Neuronal stem cell (in vitro differentiated cells): ENCODE results near the gene CCT8.
A peak's percentile ranks its signal among the peaks of the same experiment; 100 is the strongest.
"Not testable (repeated sequence)": the region's sequence is repeated elsewhere in the genome, so short reads cannot be mapped to it uniquely, and the experiment has no call there.

Experiments used
- DNase-seq: peaks from one replicate; pipeline ENCODE4 v3.0.0-alpha.2; 2013; ENCODE audit warnings: low spot score
- H2AFZ ChIP-seq: one replicate; pipeline ENCODE4 v1.6.1; 2013; ENCODE audit warnings: mild to moderate bottlenecking, low read length, inconsistent platforms
- H2AK5ac ChIP-seq: 2 replicates; pipeline ENCODE4 v1.6.1; 2013; ENCODE audit warnings: low read depth, mild to moderate bottlenecking, inconsistent platforms, low read length, moderate library complexity, mixed read lengths
- H2BK120ac ChIP-seq: 2 replicates; pipeline ENCODE4 v1.6.1; 2013; ENCODE audit warnings: low read depth, mild to moderate bottlenecking, inconsistent platforms, low read length, moderate library complexity, mixed read lengths
- H2BK12ac ChIP-seq: one replicate; pipeline ENCODE4 v1.6.1; 2013; ENCODE audit warnings: low read length, inconsistent platforms
- H2BK15ac ChIP-seq: 2 replicates; pipeline ENCODE4 v1.6.1; 2013; ENCODE audit warnings: mild to moderate bottlenecking, low read length, inconsistent platforms, mixed read lengths
- H2BK5ac ChIP-seq: one replicate; pipeline ENCODE4 v1.6.1; 2013; ENCODE audit warnings: inconsistent platforms, mild to moderate bottlenecking, low read length, moderate library complexity
- H3K14ac ChIP-seq: one replicate; pipeline ENCODE4 v1.6.1; 2013; ENCODE audit warnings: low read length, inconsistent platforms
- H3K18ac ChIP-seq: 2 replicates; pipeline ENCODE4 v1.6.1; 2013; ENCODE audit warnings: low read length, inconsistent platforms
- H3K23ac ChIP-seq: 2 replicates; pipeline ENCODE4 v1.6.1; 2013; ENCODE audit warnings: low read depth, mild to moderate bottlenecking, mixed read lengths, low read length, inconsistent platforms; ENCODE audit not compliant: poor library complexity
- H3K27ac ChIP-seq: replicated peaks from 3 replicates; pipeline ENCODE4 v1.5.1; 2013; ENCODE audit warnings: low read length, inconsistent platforms
- H3K27me3 ChIP-seq, 3 experiments: 2 replicates each; pipeline ENCODE4 v1.6.1; 2013; ENCODE audit warnings: low read length in 3 of 3, mild to moderate bottlenecking in 2 of 3, inconsistent platforms in 1 of 3, low read depth in 1 of 3, mixed read lengths in 1 of 3, moderate library complexity in 1 of 3; ENCODE audit not compliant: control insufficient read depth in 3 of 3, insufficient read depth in 3 of 3
- H3K36me3 ChIP-seq, 2 donors: replicated peaks in 1 of 2; 2 replicates each; pipeline ENCODE4 v1.6.1; 2013; ENCODE audit warnings: low read length in 2 of 2; ENCODE audit not compliant: control insufficient read depth in 2 of 2, insufficient read depth in 2 of 2
- H3K4ac ChIP-seq: 2 replicates; pipeline ENCODE4 v1.6.1; 2013; ENCODE audit warnings: inconsistent platforms, mild to moderate bottlenecking, low read length, moderate library complexity
- H3K4me1 ChIP-seq, 2 donors: 1 replicate in 1 of 2; 2 replicates in 1 of 2; pipeline ENCODE4 v1.6.1; 2013; ENCODE audit warnings: low read length in 2 of 2, low read depth in 1 of 2; ENCODE audit not compliant: control insufficient read depth in 2 of 2, insufficient read depth in 1 of 2
- H3K4me2 ChIP-seq: one replicate; pipeline ENCODE4 v1.6.1; 2013; ENCODE audit warnings: mild to moderate bottlenecking, low read length, inconsistent platforms; ENCODE audit not compliant: insufficient read depth, poor library complexity, severe bottlenecking
- H3K4me3 ChIP-seq, 2 donors: 2 replicates each; pipeline ENCODE4 v1.5.1; 2013; ENCODE audit warnings: low read length in 2 of 2, mild to moderate bottlenecking in 2 of 2, inconsistent platforms in 1 of 2, moderate library complexity in 1 of 2
- H3K79me1 ChIP-seq: one replicate; pipeline ENCODE4 v1.6.1; 2013; ENCODE audit warnings: low read depth, mild to moderate bottlenecking, inconsistent platforms, low read length, moderate library complexity
- H3K9ac ChIP-seq: one replicate; pipeline ENCODE4 v1.6.1; 2013; ENCODE audit warnings: mild to moderate bottlenecking, low read depth, low read length, inconsistent platforms; ENCODE audit not compliant: poor library complexity
- H3K9me3 ChIP-seq, 2 donors: replicated peaks in 1 of 2; 2 replicates each; pipeline versions ENCODE3 to v1.6.1; 2013; ENCODE audit warnings: low read length in 2 of 2, mild to moderate bottlenecking in 2 of 2, inconsistent platforms in 1 of 2, low read depth in 1 of 2, mixed read lengths in 1 of 2, moderate library complexity in 1 of 2; ENCODE audit not compliant: control insufficient read depth in 2 of 2, insufficient read depth in 1 of 2
- H4K8ac ChIP-seq: one replicate; pipeline ENCODE4 v1.6.1; 2013; ENCODE audit warnings: low read depth, mild to moderate bottlenecking, inconsistent platforms, low read length, moderate library complexity
- H4K91ac ChIP-seq: one replicate; pipeline ENCODE4 v1.6.1; 2013; ENCODE audit warnings: low read length, low read depth, mild to moderate bottlenecking, inconsistent platforms; ENCODE audit not compliant: poor library complexity
- whole genome bisulfite sequencing, 2 donors: extraction: QIAGEN DNeasy Blood & Tissue Kit; methylation state at CpG; one replicate each; pipeline ENCODE4 v1.1.7; 2013; ENCODE audit warnings: missing lambda C conversion rate in 2 of 2, mixed read lengths in 1 of 2; ENCODE audit not compliant: insufficient read length in 2 of 2, insufficient replicate concordance in 1 of 2; ENCODE audit errors: extremely low coverage in 2 of 2; 5-methylcytosine and 5-hydroxymethylcytosine counted together

CCT8 gene

DNA sequence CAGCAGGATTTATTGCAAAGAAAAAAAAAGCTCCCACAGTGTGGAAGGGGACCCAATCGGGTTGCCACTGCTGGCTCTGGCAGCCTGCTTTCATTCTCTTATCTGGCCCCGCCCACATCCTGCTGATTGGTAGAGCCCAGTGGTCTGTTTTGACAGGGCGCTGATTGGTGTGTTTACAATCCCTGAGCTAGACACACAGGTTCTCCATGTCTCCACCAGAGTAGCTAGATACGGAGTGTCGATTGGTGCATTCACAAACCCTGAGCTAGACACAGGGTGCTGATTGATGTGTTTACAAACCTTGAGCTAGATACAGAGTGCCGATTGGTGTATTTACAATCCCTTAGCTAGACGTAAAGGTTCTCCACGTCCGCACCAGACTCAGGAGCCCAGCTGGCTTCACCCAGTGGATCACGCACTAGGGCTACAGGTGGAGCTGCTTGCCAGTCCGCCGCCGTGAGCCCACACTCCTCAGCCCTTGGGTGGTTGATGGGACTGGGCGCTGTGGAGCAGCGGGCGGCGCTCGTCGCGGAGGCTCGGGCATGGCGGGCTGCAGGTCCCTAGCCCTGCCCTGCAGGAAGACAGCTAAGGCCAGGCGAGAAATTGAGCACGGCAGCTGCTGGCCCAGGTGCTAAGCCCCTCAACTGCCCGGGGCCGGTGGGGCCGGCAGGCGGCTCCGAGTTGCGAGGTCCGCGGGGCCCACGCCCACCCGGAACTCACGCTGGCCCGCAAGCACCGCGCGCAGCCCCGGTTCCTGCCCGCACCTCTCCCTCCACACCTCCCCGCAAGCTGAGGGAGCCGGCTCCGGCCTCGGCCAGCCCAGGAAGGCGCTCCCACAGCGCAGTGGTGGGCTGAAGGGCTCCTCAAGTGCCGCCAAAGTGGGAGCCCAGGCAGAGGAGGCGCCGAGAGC lies 3.5 kb upstream of the CCT8 start:
- H3K18ac ChIP-seq, H3K14ac ChIP-seq, H3K4ac ChIP-seq, DNase-seq, H3K79me1 ChIP-seq, H2BK12ac ChIP-seq, H4K91ac ChIP-seq, H3K23ac ChIP-seq, H3K27me3 ChIP-seq, H2BK120ac ChIP-seq, H3K4me3 ChIP-seq, H3K4me2 ChIP-seq, H3K9ac ChIP-seq, H2BK15ac ChIP-seq, H3K27ac ChIP-seq, H4K8ac ChIP-seq, H3K9me3 ChIP-seq, H2BK5ac ChIP-seq, H2AK5ac ChIP-seq, H3K36me3 ChIP-seq: not testable (repeated sequence)
- Histone ChIP-seq H2AFZ (peak overlapping the region; percentile 69), H3K4me1 (peaks cover 0 to 14% of the 10 kb centered on the region in 2 donors)
- no CpG with 5 or more reads among the region's 50 CpGs for WGBS, 2 donors

DNA sequence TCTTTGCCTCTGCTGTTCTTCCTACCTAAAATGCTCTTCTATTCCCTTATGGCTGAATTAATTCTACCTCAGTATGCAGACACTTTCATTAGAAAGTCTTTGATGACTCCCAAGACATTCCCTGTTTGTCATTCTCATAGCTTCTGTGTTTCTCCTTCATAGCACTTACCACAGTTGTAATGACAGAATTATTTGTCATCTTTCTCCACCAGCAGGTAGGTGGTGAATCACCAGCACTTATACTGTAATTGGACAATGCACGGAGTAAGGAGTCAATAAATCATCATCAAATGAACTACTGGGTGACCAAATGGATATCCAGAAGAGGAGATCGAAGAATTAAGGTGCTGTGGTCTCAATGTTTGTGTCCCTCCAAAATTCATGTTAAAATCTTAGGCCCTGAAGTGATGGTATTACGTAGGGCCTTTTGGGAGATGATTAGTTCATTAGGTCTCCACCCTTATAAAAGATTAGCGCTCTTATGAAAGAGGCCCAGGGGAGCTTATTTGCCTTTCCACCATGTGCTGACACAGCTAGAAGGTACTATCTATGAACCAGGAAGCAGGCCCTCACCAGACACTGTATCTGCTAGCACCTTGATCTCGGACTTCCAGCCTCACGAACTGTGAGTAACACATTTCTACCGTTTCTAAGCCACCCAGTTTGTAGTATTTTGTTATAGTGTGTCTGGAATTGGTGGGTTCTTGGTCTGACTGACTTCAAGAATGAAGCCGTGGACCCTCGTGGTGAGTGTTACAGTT lies 2.4 kb upstream of the CCT8 start:
- Histone ChIP-seq H3K4me1 (peaks cover 4 to 20% of the 10 kb centered on the region in 2 donors), H3K9ac (no peak overlapping the region), H3K27ac (no peak overlapping the region), H2BK15ac (no peak overlapping the region), H3K4me2 (no peak overlapping the region), H2BK5ac (no peak overlapping the region), H3K18ac (no peak overlapping the region), H3K23ac (no peak overlapping the region), H3K9me3 (no peaks in the 10 kb centered on the region), H3K79me1 (peaks cover 3% of the 10 kb centered on the region), H4K91ac (no peak overlapping the region), H2BK12ac (no peak overlapping the region), H3K14ac (no peak overlapping the region), H2AK5ac (no peak overlapping the region), H2AFZ (peak overlapping the region; percentile 69), H4K8ac (no peak overlapping the region), H3K36me3 (peaks cover 0 to 8% of the 10 kb centered on the region in 2 donors), H3K4ac (no peak overlapping the region), H2BK120ac (no peak overlapping the region), H3K4me3 (no peak overlapping the region), H3K27me3 (no peaks in the 10 kb centered on the region)
- no CpG with 5 or more reads among the region's 9 CpGs for WGBS, 2 donors
- DNase-seq, result no peak

GRCh38 chr21:29074783-29075182 lies 1.3 kb upstream of the CCT8 start:
- H3K27ac ChIP-seq, result no peak overlapping the region

DNA sequence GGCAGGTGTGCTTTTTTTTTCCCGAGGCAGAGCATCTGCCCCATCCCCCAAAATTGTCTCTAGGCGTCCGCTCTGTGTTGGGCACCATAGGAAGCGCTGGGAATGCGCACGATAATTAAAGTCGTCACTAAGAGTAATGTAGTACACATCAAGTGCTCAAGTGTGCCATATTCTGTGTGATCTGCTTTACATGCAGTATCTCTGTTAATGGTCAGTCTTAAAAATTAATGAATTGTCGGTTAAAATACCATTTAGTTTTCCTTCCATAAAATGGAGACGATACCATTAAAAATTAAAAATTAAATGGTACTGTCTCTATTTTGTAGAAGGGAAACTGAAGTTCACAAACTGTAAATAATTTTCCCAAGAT lies 544 bp upstream of the CCT8 start:
- Histone ChIP-seq H3K4ac (no peak overlapping the region), H3K4me1 (peaks cover 4 to 12% of the 10 kb centered on the region in 2 donors), H2AK5ac (no peak overlapping the region), H3K4me2 (peak overlapping the region; percentile 66), H3K9ac (peak overlapping the region; percentile 53), H3K18ac (no peak overlapping the region), H2BK120ac (no peak overlapping the region), H3K27ac (peak overlapping the region; percentile 37), H3K36me3 (peaks cover 0 to 27% of the 10 kb centered on the region in 2 donors), H3K4me3 (peak overlapping the region; percentile 75 to 83), H2BK15ac (no peak overlapping the region), H2BK12ac (no peak overlapping the region), H2AFZ (peak overlapping the region; percentile 86), H3K27me3 (no peaks in the 10 kb centered on the region), H3K9me3 (no peaks in the 10 kb centered on the region), H2BK5ac (no peak overlapping the region), H3K23ac (peak overlapping the region; percentile 90), H4K8ac (no peak overlapping the region), H3K14ac (no peak overlapping the region), H3K79me1 (peaks cover 3% of the 10 kb centered on the region), H4K91ac (no peak overlapping the region)
- WGBS, 2 donors, result no CpG with 5 or more reads among the region's 9 CpGs
- no peak for DNase-seq

More at GRCh38 chr21:29074783-29075182, 1.3 kb upstream of the CCT8 start:
- no peak overlapping the region for H3K23ac ChIP-seq
- H3K9me3 ChIP-seq, result no peaks in the 10 kb centered on the region
- peaks cover 3% of the 10 kb centered on the region for H3K79me1 ChIP-seq
- no CpG with 5 or more reads among the region's 4 CpGs for WGBS, 2 donors
- no peak overlapping the region for H3K18ac ChIP-seq
- H2AFZ ChIP-seq, result no peak overlapping the region
- DNase-seq, result no peak
- H2BK15ac ChIP-seq, result no peak overlapping the region
- no peak overlapping the region for H2BK5ac ChIP-seq
- no peak overlapping the region for H2BK120ac ChIP-seq
- H3K4me1 ChIP-seq, result peaks cover 4 to 16% of the 10 kb centered on the region in 2 donors
- H3K14ac ChIP-seq, result no peak overlapping the region
- H3K4ac ChIP-seq, result no peak overlapping the region
- no peak overlapping the region for H2AK5ac ChIP-seq
- H4K91ac ChIP-seq, result no peak overlapping the region
- no peak overlapping the region for H3K4me2 ChIP-seq
- H3K27me3 ChIP-seq, result no peaks in the 10 kb centered on the region
- no peak overlapping the region for H2BK12ac ChIP-seq
- H3K4me3 ChIP-seq, result no peak overlapping the region
- no peak overlapping the region for H4K8ac ChIP-seq
- H3K9ac ChIP-seq, result no peak overlapping the region
- H3K36me3 ChIP-seq, result peaks cover 0 to 19% of the 10 kb centered on the region in 2 donors
